HCT116 (cell line): ENCODE results near the gene CCDC74A. TPM values are rescaled to one million over a fixed set of nuclear protein-coding genes. Genes with fewer than 3 reads are reported as not detected.

Source experiments
- ATAC-seq: fragments of 200-7000 bp; cut with Tn5 transposase; 2 replicates; pipeline ENCODE4 v1.9.1; 2020; ENCODE audit warnings: mild to moderate bottlenecking, moderate library complexity
- BruUV-seq: library from RNA; stranded (reverse); fragments of 400-500 nt; replicated peaks from 2 replicates; lab custom pipeline; 2021; lab: Mats Ljungman, UMichigan
- CTCF ChIA-PET: fragments of 300-600 bp; sonication (Branson Sonifier 250); formaldehyde crosslinking; loops from one replicate; lab custom pipeline; 2021; ENCODE audit warnings: antibody characterized with exemption; lab: Charles Lee
- POLR2A ChIA-PET: fragments of 300-600, 350-600 bp; sonication (Branson Sonifier 250); formaldehyde crosslinking; loops from one replicate; lab custom pipeline; 2021; ENCODE audit warnings: antibody characterized with exemption; lab: Charles Lee
- RAD21 ChIA-PET, 2 experiments: fragments of 300-600 bp; sonication (Branson Sonifier 250); formaldehyde crosslinking; loops; one replicate each; lab custom pipeline; 2023; ENCODE audit warnings: low total read pairs in 2 of 2; ENCODE audit not compliant: uncharacterized antibody in 2 of 2, unreplicated experiment in 2 of 2, low non-redundant PET in 1 of 2; lab: Charles Lee
- DNase-seq: peaks from one replicate; pipeline ENCODE4 v3.0.0-alpha.2; 2010; ENCODE audit warnings: low read depth, low spot score
- H2AFZ ChIP-seq: fragments of 200-600 bp; shearing (Covaris generic), sonication (generic); 2 replicates; pipeline ENCODE4 v1.6.1; 2017; ENCODE audit warnings: low read depth, mixed run types, mixed read lengths, antibody characterized with exemption, low read length; ENCODE audit not compliant: poor library complexity, severe bottlenecking
- H3K27ac ChIP-seq: 2 replicates; pipeline ENCODE4 v1.5.1; 2012; ENCODE audit warnings: low read depth, low read length
- H3K27me3 ChIP-seq: fragments of 200-600 bp; sonication (generic); 2 replicates; pipeline ENCODE4 v1.6.1; 2016; ENCODE audit warnings: mixed run types, low read length, mixed read lengths; ENCODE audit not compliant: insufficient read depth
- H3K36me3 ChIP-seq, 2 experiments: fragments of 200-500 bp in 1 of 2; fragments of 200-600 bp in 1 of 2; sonication (Bioruptor generic) in 1 of 2; sonication (generic) in 1 of 2; 2 replicates each; pipeline versions ENCODE4 v1.5.1 to v1.6.1; 2014 to 2016; ENCODE audit warnings: low read length in 2 of 2, inconsistent platforms in 1 of 2, mixed read lengths in 1 of 2, mixed run types in 1 of 2; ENCODE audit not compliant: insufficient read depth in 2 of 2, control insufficient read depth in 1 of 2
- H3K4me1 ChIP-seq, 2 experiments: fragments of 200-600 bp in 1 of 2; sonication (generic) in 1 of 2; 2 replicates each; pipeline versions ENCODE4 v1.5.1 to v1.6.1; 2012 to 2017; ENCODE audit warnings: low read length in 2 of 2, inconsistent platforms in 1 of 2, mild to moderate bottlenecking in 1 of 2, mixed read lengths in 1 of 2, mixed run types in 1 of 2, moderate library complexity in 1 of 2; ENCODE audit not compliant: insufficient read depth in 2 of 2, control insufficient read depth in 1 of 2
- H3K4me2 ChIP-seq: fragments of 200-600 bp; sonication (generic); 2 replicates; pipeline ENCODE4 v1.6.1; 2017; ENCODE audit warnings: mixed run types, low read length, mixed read lengths
- H3K4me3 ChIP-seq, 2 experiments: fragments of 200-600 bp in 1 of 2; sonication (generic) in 1 of 2; replicated peaks in 1 of 2; 2 replicates each; pipeline ENCODE4 v1.5.1; 2011 to 2016; ENCODE audit warnings: low read length in 2 of 2, control low read depth in 1 of 2, low read depth in 1 of 2, mild to moderate bottlenecking in 1 of 2, mixed read lengths in 1 of 2, mixed run types in 1 of 2
- H3K79me2 ChIP-seq: fragments of 200-600 bp; sonication (generic); 2 replicates; pipeline ENCODE4 v1.6.1; 2017; ENCODE audit warnings: mild to moderate bottlenecking, mixed run types, low read length, moderate library complexity, mixed read lengths; ENCODE audit not compliant: insufficient read depth
- H3K9ac ChIP-seq: fragments of 200-600 bp; sonication (generic); 2 replicates; pipeline ENCODE4 v1.6.1; 2016; ENCODE audit warnings: low read length, mixed read lengths
- H3K9me2 ChIP-seq: fragments of 200-600 bp; sonication (generic), shearing (Covaris generic); 2 replicates; pipeline ENCODE4 v1.6.1; 2017; ENCODE audit warnings: mixed run types, mild to moderate bottlenecking, moderate library complexity; ENCODE audit not compliant: insufficient read depth
- H3K9me3 ChIP-seq, 2 experiments: fragments of 200-500 bp in 1 of 2; fragments of 200-600 bp in 1 of 2; sonication (Bioruptor generic) in 1 of 2; sonication (generic) in 1 of 2; 2 replicates each; pipeline ENCODE4 v1.6.1; 2014 to 2017; ENCODE audit warnings: low read length in 2 of 2, mixed read lengths in 2 of 2, inconsistent platforms in 1 of 2, low read depth in 1 of 2, mild to moderate bottlenecking in 1 of 2, mixed run types in 1 of 2, moderate library complexity in 1 of 2; ENCODE audit not compliant: control insufficient read depth in 1 of 2, insufficient read depth in 1 of 2
- H4K20me1 ChIP-seq: fragments of 200-600 bp; sonication (generic), shearing (Covaris generic); 2 replicates; pipeline ENCODE4 v1.6.1; 2017; ENCODE audit warnings: mixed run types, mild to moderate bottlenecking, moderate library complexity; ENCODE audit not compliant: insufficient read depth
- CBX3 ChIP-seq: IDR thresholded peaks from 2 replicates; pipeline ENCODE4 v1.6.1; 2012; ENCODE audit warnings: low read depth
- EGR1 ChIP-seq: IDR thresholded peaks from 2 replicates; pipeline ENCODE4 v1.6.1; 2012; ENCODE audit warnings: low read depth
- EZH2 ChIP-seq: fragments of 200-600 bp; sonication (generic); IDR thresholded peaks from 2 replicates; pipeline ENCODE4 v1.6.1; 2017; ENCODE audit warnings: antibody characterized with exemption, mixed run types
- EZH2phosphoT487 ChIP-seq: fragments of 200-600 bp; IDR thresholded peaks from 2 replicates; pipeline ENCODE4 v1.6.1; 2018; ENCODE audit warnings: antibody characterized with exemption, borderline replicate concordance
- FOSL1 ChIP-seq: IDR thresholded peaks from 2 replicates; pipeline ENCODE4 v1.6.1; 2012; ENCODE audit warnings: low read depth
- JUND ChIP-seq: IDR thresholded peaks from 2 replicates; pipeline ENCODE4 v1.6.1; 2012
- MAX ChIP-seq: IDR thresholded peaks from 2 replicates; pipeline ENCODE4 v1.6.1; 2012
- POLR2AphosphoS5 ChIP-seq: IDR thresholded peaks from 2 replicates; pipeline ENCODE4 v1.6.1; 2011; ENCODE audit warnings: mild to moderate bottlenecking, low read depth, low read length, moderate library complexity
- RAD21 ChIP-seq: IDR thresholded peaks from 2 replicates; pipeline ENCODE4 v1.6.1; 2012; ENCODE audit warnings: low read depth, mild to moderate bottlenecking
- SIN3A ChIP-seq: IDR thresholded peaks from 2 replicates; pipeline ENCODE4 v1.6.1; 2012; ENCODE audit warnings: low read depth
- SP1 ChIP-seq: IDR thresholded peaks from 2 replicates; pipeline ENCODE4 v1.6.1; 2012; ENCODE audit warnings: low read depth
- SRF ChIP-seq: IDR thresholded peaks from 2 replicates; pipeline ENCODE4 v1.6.1; 2012; ENCODE audit warnings: low read depth
- TCF7L2 ChIP-seq: IDR thresholded peaks from 2 replicates; pipeline ENCODE4 v1.7.0; 2011; ENCODE audit warnings: borderline replicate concordance, inconsistent platforms; ENCODE audit not compliant: insufficient read depth, insufficient read length; ENCODE audit errors: extremely low read depth
- ZFX ChIP-seq: fragments of 450-650 bp; IDR thresholded peaks from 2 replicates; pipeline ENCODE4 v1.6.1; 2017
- ZNF274 ChIP-seq: fragments of 200-500 bp; sonication (Bioruptor generic); IDR thresholded peaks from 2 replicates; pipeline ENCODE4 v1.6.1; 2014; ENCODE audit warnings: mild to moderate bottlenecking, low read depth, low read length, inconsistent platforms
- intact Hi-C: fragments of 100-400 bp; cut with micrococcal nuclease; formaldehyde crosslinking; loops from 2 replicates; pipeline ENCODE4 v1.10.0; 2022
- total RNA-seq: library from RNA; stranded (reverse); gene quantifications from one replicate; pipeline ENCODE4 v1.2.1, GENCODE V29; 2021; ENCODE audit not compliant: unreplicated experiment
- TF ChIP-seq, protein P1 (sequence below): IDR thresholded peaks from 2 replicates; pipeline ENCODE4 v1.6.1; 2012; ENCODE audit warnings: low read depth
- TF ChIP-seq, protein P2 (sequence below): IDR thresholded peaks from 2 replicates; pipeline ENCODE4 v1.6.1; 2012
- TF ChIP-seq, protein P3 (sequence below), 3 experiments: fragments of 200-600 bp in 1 of 3; sonication (generic) in 1 of 3; IDR thresholded peaks in 2 of 3; conservative IDR thresholded peaks in 1 of 3; 2 replicates each; pipeline ENCODE4 v1.5.1; 2012 to 2017; ENCODE audit warnings: low read depth in 2 of 3, low read length in 2 of 3, antibody characterized with exemption in 1 of 3, borderline replicate concordance in 1 of 3, control low read depth in 1 of 3, mild to moderate bottlenecking in 1 of 3, mixed read lengths in 1 of 3, mixed run types in 1 of 3, moderate library complexity in 1 of 3; ENCODE audit not compliant: insufficient read depth in 1 of 3

The CCDC74A gene
- total RNA-seq, 1 experiment from 2014 or later, result 13.6 TPM

GRCh38 chr2:131535526-131535925, 7.8 kb downstream of the CCDC74A start:
- Histone ChIP-seq H3K79me2 (no peaks in the 10 kb centered on the region), H3K4me2 (no peak overlapping the region), H4K20me1 (no peaks in the 10 kb centered on the region), H3K9me2 (no peaks in the 10 kb centered on the region), H2AFZ (no peak overlapping the region), H3K9me3 (no peaks in the 10 kb centered on the region), H3K36me3 (no peaks in the 10 kb centered on the region), H3K4me3 (no peak overlapping the region), H3K27me3 (0 out of 2 replicates have a peak, but pooled peaks cover 5% of the 10 kb centered on the region), H3K9ac (no peak overlapping the region), H3K27ac (no peak overlapping the region), H3K4me1 (no peaks in the 10 kb centered on the region)
- DNase-seq (no peak), ATAC-seq (no peak)
- ChIA-PET POLR2A (no interaction called here), CTCF (no interaction called here), RAD21 (no interaction called here)
- TF ChIP-seq, protein P1, sequence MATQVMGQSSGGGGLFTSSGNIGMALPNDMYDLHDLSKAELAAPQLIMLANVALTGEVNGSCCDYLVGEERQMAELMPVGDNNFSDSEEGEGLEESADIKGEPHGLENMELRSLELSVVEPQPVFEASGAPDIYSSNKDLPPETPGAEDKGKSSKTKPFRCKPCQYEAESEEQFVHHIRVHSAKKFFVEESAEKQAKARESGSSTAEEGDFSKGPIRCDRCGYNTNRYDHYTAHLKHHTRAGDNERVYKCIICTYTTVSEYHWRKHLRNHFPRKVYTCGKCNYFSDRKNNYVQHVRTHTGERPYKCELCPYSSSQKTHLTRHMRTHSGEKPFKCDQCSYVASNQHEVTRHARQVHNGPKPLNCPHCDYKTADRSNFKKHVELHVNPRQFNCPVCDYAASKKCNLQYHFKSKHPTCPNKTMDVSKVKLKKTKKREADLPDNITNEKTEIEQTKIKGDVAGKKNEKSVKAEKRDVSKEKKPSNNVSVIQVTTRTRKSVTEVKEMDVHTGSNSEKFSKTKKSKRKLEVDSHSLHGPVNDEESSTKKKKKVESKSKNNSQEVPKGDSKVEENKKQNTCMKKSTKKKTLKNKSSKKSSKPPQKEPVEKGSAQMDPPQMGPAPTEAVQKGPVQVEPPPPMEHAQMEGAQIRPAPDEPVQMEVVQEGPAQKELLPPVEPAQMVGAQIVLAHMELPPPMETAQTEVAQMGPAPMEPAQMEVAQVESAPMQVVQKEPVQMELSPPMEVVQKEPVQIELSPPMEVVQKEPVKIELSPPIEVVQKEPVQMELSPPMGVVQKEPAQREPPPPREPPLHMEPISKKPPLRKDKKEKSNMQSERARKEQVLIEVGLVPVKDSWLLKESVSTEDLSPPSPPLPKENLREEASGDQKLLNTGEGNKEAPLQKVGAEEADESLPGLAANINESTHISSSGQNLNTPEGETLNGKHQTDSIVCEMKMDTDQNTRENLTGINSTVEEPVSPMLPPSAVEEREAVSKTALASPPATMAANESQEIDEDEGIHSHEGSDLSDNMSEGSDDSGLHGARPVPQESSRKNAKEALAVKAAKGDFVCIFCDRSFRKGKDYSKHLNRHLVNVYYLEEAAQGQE, result no peak
- no peak for TF ChIP-seq JUND
- no peak for TF ChIP-seq TCF7L2
- TF ChIP-seq, protein P2, sequence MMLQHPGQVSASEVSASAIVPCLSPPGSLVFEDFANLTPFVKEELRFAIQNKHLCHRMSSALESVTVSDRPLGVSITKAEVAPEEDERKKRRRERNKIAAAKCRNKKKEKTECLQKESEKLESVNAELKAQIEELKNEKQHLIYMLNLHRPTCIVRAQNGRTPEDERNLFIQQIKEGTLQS, result no peak
- TF ChIP-seq RAD21, result no peak
- TF ChIP-seq, protein P3, sequence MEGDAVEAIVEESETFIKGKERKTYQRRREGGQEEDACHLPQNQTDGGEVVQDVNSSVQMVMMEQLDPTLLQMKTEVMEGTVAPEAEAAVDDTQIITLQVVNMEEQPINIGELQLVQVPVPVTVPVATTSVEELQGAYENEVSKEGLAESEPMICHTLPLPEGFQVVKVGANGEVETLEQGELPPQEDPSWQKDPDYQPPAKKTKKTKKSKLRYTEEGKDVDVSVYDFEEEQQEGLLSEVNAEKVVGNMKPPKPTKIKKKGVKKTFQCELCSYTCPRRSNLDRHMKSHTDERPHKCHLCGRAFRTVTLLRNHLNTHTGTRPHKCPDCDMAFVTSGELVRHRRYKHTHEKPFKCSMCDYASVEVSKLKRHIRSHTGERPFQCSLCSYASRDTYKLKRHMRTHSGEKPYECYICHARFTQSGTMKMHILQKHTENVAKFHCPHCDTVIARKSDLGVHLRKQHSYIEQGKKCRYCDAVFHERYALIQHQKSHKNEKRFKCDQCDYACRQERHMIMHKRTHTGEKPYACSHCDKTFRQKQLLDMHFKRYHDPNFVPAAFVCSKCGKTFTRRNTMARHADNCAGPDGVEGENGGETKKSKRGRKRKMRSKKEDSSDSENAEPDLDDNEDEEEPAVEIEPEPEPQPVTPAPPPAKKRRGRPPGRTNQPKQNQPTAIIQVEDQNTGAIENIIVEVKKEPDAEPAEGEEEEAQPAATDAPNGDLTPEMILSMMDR (IDR thresholded peaks at IDR 0.05 in 2 of 3, conservative IDR thresholded peaks at IDR 0.05 in 1 of 3; ENCODE audit: borderline replicate concordance in 1 of 3, insufficient read depth in 1 of 3, low read depth in 2 of 3, low read length in 2 of 3), result no peak
- no peak for TF ChIP-seq EZH2
- no peak for TF ChIP-seq EGR1
- no peak for TF ChIP-seq CBX3
- TF ChIP-seq ZFX, result no peak
- TF ChIP-seq SRF, result no peak
- TF ChIP-seq FOSL1, result no peak
- no peak for TF ChIP-seq ZNF274
- no peak for TF ChIP-seq SP1
- no peak for TF ChIP-seq SIN3A
- no peak for TF ChIP-seq EZH2phosphoT487
- TF ChIP-seq MAX, result no peak
- no peak for TF ChIP-seq POLR2AphosphoS5
- intact Hi-C loops, result no loop called here
- BruUV-seq, result no TSS peak
